K562 (cell line): Measurements from ENCODE around the gene STOM. TPM values are rescaled to one million over a fixed set of nuclear protein-coding genes. Genes with fewer than 3 reads are reported as not detected.
A peak's percentile ranks its signal among the peaks of the same experiment; 100 is the strongest.

Source experiments
- ATAC-seq: fragments of 200-7000 bp; cut with Tn5 transposase; 3 replicates; pipeline ENCODE4 v1.9.1; 2020; ENCODE audit warnings: moderate library complexity
- BruUV-seq: library from RNA; stranded (reverse); fragments of 400-500 nt; replicated peaks from 2 replicates; lab custom pipeline; 2021; lab: Mats Ljungman, UMichigan
- CTCF ChIA-PET: fragments of 300-600 bp; formaldehyde crosslinking; extraction: SDS; loops from one replicate; lab custom pipeline; 2021; ENCODE audit warnings: low intra/inter-chr PET ratio; lab: Yijun Ruan, JAX
- POLR2A ChIA-PET: fragments of 300-600, 350-650 bp; sonication (Branson Sonifier 250); formaldehyde crosslinking; extraction: SDS; loops from one replicate; lab custom pipeline; 2021; ENCODE audit warnings: antibody characterized with exemption, inconsistent platforms; lab: Yijun Ruan, JAX
- DNase-seq, 4 experiments: peaks; one replicate each; pipeline versions ENCODE4 v3.0.0 to v3.0.0-alpha.2; 2011 to 2018; ENCODE audit warnings: low spot score in 3 of 4, mixed read lengths in 3 of 4; ENCODE audit errors: extremely low read depth in 1 of 4
- FAIRE-seq: peaks from 2 replicates; lab custom pipeline; 2011; peaks lifted over from hg19 to GRCh38; lab: Jason Lieb, UNC
- H2AFZ ChIP-seq: 2 replicates; pipeline ENCODE4 v1.6.0; 2011; ENCODE audit warnings: low read depth, low read length, control low read depth, inconsistent platforms
- H3K27ac ChIP-seq: fragments of 200-600 bp; 3 replicates; pipeline ENCODE4 v1.8.0; 2011; ENCODE audit warnings: low read depth, mild to moderate bottlenecking, control low read depth, inconsistent platforms, low read length, moderate library complexity, mixed read lengths; ENCODE audit errors: extremely low read depth
- H3K27me3 ChIP-seq, 2 experiments: fragments of 300-600 bp in 1 of 2; 2 replicates in 1 of 2; 3 replicates in 1 of 2; pipeline versions ENCODE4 v1.6.0 to v1.8.0; 2011; ENCODE audit warnings: inconsistent platforms in 2 of 2, low read length in 2 of 2, mild to moderate bottlenecking in 1 of 2, mixed read lengths in 1 of 2, moderate library complexity in 1 of 2; ENCODE audit not compliant: control insufficient read depth in 2 of 2, insufficient read depth in 2 of 2
- H3K36me3 ChIP-seq: fragments of 300-600 bp; 3 replicates; pipeline ENCODE4 v1.8.0; 2011; ENCODE audit warnings: mild to moderate bottlenecking, low read length, inconsistent platforms; ENCODE audit not compliant: control insufficient read depth, insufficient read depth
- H3K4me1 ChIP-seq, 2 experiments: fragments of 200-600 bp in 1 of 2; replicated peaks in 1 of 2; 2 replicates in 1 of 2; 3 replicates in 1 of 2; pipeline versions ENCODE4 v1.5.1 to v1.8.0; 2011; ENCODE audit warnings: inconsistent platforms in 2 of 2, low read length in 2 of 2, mild to moderate bottlenecking in 1 of 2, mixed read lengths in 1 of 2, moderate library complexity in 1 of 2; ENCODE audit not compliant: control insufficient read depth in 2 of 2, insufficient read depth in 2 of 2
- H3K4me2 ChIP-seq: 2 replicates; pipeline ENCODE4 v1.6.1; 2011; ENCODE audit warnings: low read length, control low read depth, inconsistent platforms, mixed read lengths; ENCODE audit not compliant: insufficient read depth
- H3K4me3 ChIP-seq: fragments of 200-600 bp; sonication (generic), shearing (Covaris generic); 2 replicates; pipeline ENCODE4 v1.5.1; 2016; ENCODE audit warnings: control low read depth, inconsistent platforms
- H3K79me2 ChIP-seq: fragments of 200-600 bp; 3 replicates; pipeline ENCODE4 v1.8.0; 2011; ENCODE audit warnings: low read length, inconsistent platforms; ENCODE audit not compliant: control insufficient read depth, insufficient read depth
- H3K9ac ChIP-seq, 2 experiments: 2 replicates each; pipeline versions ENCODE4 v1.6.0 to v1.6.1; 2011; ENCODE audit warnings: low read depth in 2 of 2, low read length in 2 of 2, control low read depth in 1 of 2, inconsistent platforms in 1 of 2, mild to moderate bottlenecking in 1 of 2, mixed read lengths in 1 of 2; ENCODE audit not compliant: insufficient read depth in 1 of 2
- H3K9me1 ChIP-seq: one replicate; pipeline ENCODE4 v1.6.0; 2011; ENCODE audit warnings: inconsistent platforms, mild to moderate bottlenecking, low read length, moderate library complexity; ENCODE audit not compliant: control insufficient read depth, insufficient read depth
- H3K9me3 ChIP-seq: replicated peaks from 2 replicates; pipeline ENCODE4 v1.5.1; 2011; ENCODE audit warnings: low read depth, low read length, inconsistent platforms; ENCODE audit not compliant: control insufficient read depth, insufficient read depth
- H4K20me1 ChIP-seq: replicated peaks from 2 replicates; pipeline ENCODE4 v1.6.1; 2011; ENCODE audit warnings: low read length, inconsistent platforms, mixed read lengths; ENCODE audit not compliant: control insufficient read depth, insufficient read depth
- CBX3 ChIP-seq, 2 experiments: IDR thresholded peaks; 1 replicate in 1 of 2; 2 replicates in 1 of 2; pipeline ENCODE4 v1.6.1; 2012; ENCODE audit warnings: inconsistent platforms in 2 of 2, low read length in 2 of 2, borderline replicate concordance in 1 of 2, control low read depth in 1 of 2
- KLF1 ChIP-seq: fragments of 450-650 bp; IDR thresholded peaks from 2 replicates; pipeline ENCODE4 v1.6.1; 2016; ENCODE audit warnings: missing genetic modification characterization, missing compliant biosample characterization
- NONO ChIP-seq, 2 experiments: fragments of 200-400 bp in 1 of 2; fragments of 450-650 bp in 1 of 2; formaldehyde crosslinking in 1 of 2; IDR thresholded peaks; 2 replicates each; pipeline ENCODE4 v1.6.1; 2017; ENCODE audit warnings: low read depth in 2 of 2, mild to moderate bottlenecking in 2 of 2, moderate library complexity in 2 of 2, low read length in 1 of 2
- TRIM28 ChIP-seq: fragments of 450-650 bp; IDR thresholded peaks from 2 replicates; pipeline ENCODE4 v1.6.1; 2017
- WGBS: fragments of 100-300 bp; shearing (Covaris generic); methylation state at CpG from one replicate; pipeline ENCODE4 v1.1.6; 2016; ENCODE audit warnings: low coverage, mixed read lengths; ENCODE audit not compliant: insufficient coverage; ENCODE audit errors: missing lambda C conversion rate; 5-methylcytosine and 5-hydroxymethylcytosine counted together
- in situ Hi-C: fragments of 300-500 bp; cut with MboI; formaldehyde crosslinking; loops from 4 replicates; pipeline ENCODE4 v1.15.0; 2018; ENCODE audit warnings: inconsistent platforms, mixed read lengths
- intact Hi-C: fragments of 100-400 bp; cut with micrococcal nuclease; formaldehyde crosslinking; loops from 2 replicates; pipeline ENCODE4 v1.14.2; 2022
- polyA plus RNA-seq, 8 experiments: library from polyadenylated mRNA; depleted of rRNA in 4 of 8; stranded (reverse) in 5 of 8; unstranded in 3 of 8; fragments of >200 nt; fragmentation: Nextera tagmentation in 2 of 8; fragmentation: Illumina TruSeq in 1 of 8; extraction: Ambion mirVana in 2 of 8; extraction: Trizol in 1 of 8; gene quantifications; 2 replicates each; pipeline versions ENCODE4 v1.2.1 to v1.2.3, GENCODE V29; 2011 to 2014; ENCODE audit warnings: inconsistent platforms in 1 of 8, missing spikeins in 1 of 8
- total RNA-seq, 7 experiments: library from RNA; depleted of rRNA in 6 of 7; stranded (reverse); fragments of >200 nt in 6 of 7; fragmentation: Illumina TruSeq in 2 of 7; extraction: Trizol in 2 of 7; gene quantifications; 2 replicates each; pipeline versions ENCODE4 v1.2.1 to v1.2.3, GENCODE V29; 2011 to 2021; ENCODE audit warnings: low replicate concordance in 1 of 7
- TF ChIP-seq, protein P1 (sequence below): fragments of 450-650 bp; IDR thresholded peaks from 2 replicates; pipeline ENCODE4 v1.6.1; 2018; ENCODE audit warnings: mild to moderate bottlenecking, low read depth; ENCODE audit not compliant: partially characterized antibody

The STOM gene
- total and polyA plus RNA-seq, 9 of the 15 experiments (the other 6 are each of a cell fraction or from before 2014, with no cell fraction given), result 23.2 to 140 (median 43.9) TPM

DNA sequence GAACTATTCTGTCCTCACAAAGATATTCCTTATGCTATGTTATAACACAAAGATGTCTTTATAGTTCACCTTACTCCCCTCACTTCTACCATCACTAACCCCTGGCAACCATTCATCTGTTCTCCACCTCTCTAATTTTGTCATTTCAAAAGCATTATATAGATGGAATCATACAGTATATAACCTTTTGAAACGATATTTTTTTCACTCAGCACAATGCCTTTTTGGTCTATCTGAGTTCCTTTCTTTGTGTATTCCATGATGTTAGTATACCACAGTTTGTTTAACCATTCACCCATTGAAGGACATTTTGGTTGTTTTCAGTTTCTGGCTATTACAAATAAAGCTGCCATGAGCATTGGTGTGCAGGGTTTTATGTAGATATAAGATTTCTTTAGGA, 35.8 kb upstream of the STOM start:
- FAIRE-seq, result no peak
- Histone ChIP-seq H3K36me3 (no peaks in the 10 kb centered on the region), H3K4me2 (no peak overlapping the region), H4K20me1 (no peaks in the 10 kb centered on the region), H3K27ac (no peak overlapping the region), H3K4me1 (no peaks in the 10 kb centered on the region)
- intact Hi-C loops, result no loop called here
- TF ChIP-seq, protein P1, sequence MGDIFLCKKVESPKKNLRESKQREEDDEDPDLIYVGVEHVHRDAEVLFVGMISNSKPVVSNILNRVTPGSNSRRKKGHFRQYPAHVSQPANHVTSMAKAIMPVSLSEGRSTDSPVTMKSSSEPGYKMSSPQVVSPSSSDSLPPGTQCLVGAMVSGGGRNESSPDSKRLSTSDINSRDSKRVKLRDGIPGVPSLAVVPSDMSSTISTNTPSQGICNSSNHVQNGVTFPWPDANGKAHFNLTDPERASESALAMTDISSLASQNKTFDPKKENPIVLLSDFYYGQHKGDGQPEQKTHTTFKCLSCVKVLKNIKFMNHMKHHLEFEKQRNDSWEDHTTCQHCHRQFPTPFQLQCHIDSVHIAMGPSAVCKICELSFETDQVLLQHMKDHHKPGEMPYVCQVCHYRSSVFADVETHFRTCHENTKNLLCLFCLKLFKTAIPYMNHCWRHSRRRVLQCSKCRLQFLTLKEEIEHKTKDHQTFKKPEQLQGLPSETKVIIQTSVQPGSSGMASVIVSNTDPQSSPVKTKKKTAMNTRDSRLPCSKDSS, result peak; percentile 17
- TF ChIP-seq KLF1 (tag) (no peak), NONO (IDR thresholded peaks at IDR 0.05; ENCODE audit: low read depth in 2 of 2, low read length in 1 of 2) (no peak), TRIM28 (peak; percentile 73; the same call in 1 of the 2 replicates), CBX3 (IDR thresholded peaks at IDR 0.05; ENCODE audit: borderline replicate concordance in 1 of 2, low read length in 2 of 2) (peak in 1 of 2 experiments; percentile 38; a peak in 1 of 3 replicates)
- TF ChIP-seq, all 486 proteins: peak for 3
- no peak overlapping the region for H3K4me3 ChIP-seq
- in situ Hi-C loops, result no loop called here
- POLR2A ChIA-PET, result interaction anchor here (0.7 kb wide), 1 partner anchor 8 kb away, joined by 3 read pairs; no protein-coding TSS in a partner anchor
- no peaks in the 10 kb centered on the region for H3K27me3 ChIP-seq
- BruUV-seq, result no TSS peak
- 0% methylated on average over 1 of the region's 1 CpG for WGBS
- H3K9ac ChIP-seq, result no peak overlapping the region
- ATAC-seq (no peak), DNase-seq (no peak)
- H3K9me1 ChIP-seq, result no peaks in the 10 kb centered on the region
- H3K79me2 ChIP-seq, result no peaks in the 10 kb centered on the region
- H2AFZ ChIP-seq, result no peak overlapping the region
- H3K9me3 ChIP-seq, result no peaks in the 10 kb centered on the region; the same call in 1 of the 2 replicates
- CTCF ChIA-PET, result no interaction called here
